H9 (cell line): Measurements from ENCODE around the gene FAT1. TPM values are rescaled to one million over a fixed set of nuclear protein-coding genes. Genes with fewer than 3 reads are reported as not detected.

Source experiments
- DNase-seq: peaks from one replicate; pipeline ENCODE4 v3.0.0-alpha.2; 2017
- H2AFZ ChIP-seq: one replicate; pipeline ENCODE4 v1.6.1; 2013; ENCODE audit warnings: mild to moderate bottlenecking, low read length, control low read depth, moderate library complexity
- H2AK5ac ChIP-seq: 2 replicates; pipeline ENCODE4 v1.6.1; 2013; ENCODE audit warnings: low read length, control low read depth, mixed read lengths; ENCODE audit not compliant: insufficient read length
- H2BK120ac ChIP-seq: one replicate; pipeline ENCODE4 v1.6.1; 2013; ENCODE audit warnings: low read depth, mild to moderate bottlenecking, low read length, control low read depth, inconsistent platforms; ENCODE audit not compliant: poor library complexity, severe bottlenecking
- H2BK12ac ChIP-seq: 2 replicates; pipeline ENCODE4 v1.6.1; 2013; ENCODE audit warnings: low read length, control low read depth, mixed read lengths, low read depth; ENCODE audit not compliant: insufficient read length
- H2BK15ac ChIP-seq: 2 replicates; pipeline ENCODE4 v1.6.1; 2013; ENCODE audit warnings: low read depth, low read length, control low read depth
- H2BK20ac ChIP-seq: one replicate; pipeline ENCODE4 v1.6.1; 2013; ENCODE audit warnings: low read depth, mild to moderate bottlenecking, low read length, control low read depth, inconsistent platforms; ENCODE audit not compliant: poor library complexity, severe bottlenecking
- H2BK5ac ChIP-seq: 2 replicates; pipeline ENCODE4 v1.6.1; 2013; ENCODE audit warnings: low read length, control low read depth, mixed read lengths; ENCODE audit not compliant: insufficient read length
- H3K14ac ChIP-seq: 2 replicates; pipeline ENCODE4 v1.6.1; 2013; ENCODE audit warnings: low read length, control low read depth; ENCODE audit not compliant: insufficient read depth
- H3K18ac ChIP-seq: 2 replicates; pipeline ENCODE4 v1.6.1; 2013; ENCODE audit warnings: low read depth, mild to moderate bottlenecking, mixed read lengths, low read length, control low read depth; ENCODE audit not compliant: insufficient read length
- H3K23ac ChIP-seq: 2 replicates; pipeline ENCODE4 v1.6.1; 2013; ENCODE audit warnings: low read length, control low read depth, mixed read lengths, low read depth; ENCODE audit not compliant: insufficient read length
- H3K23me2 ChIP-seq: 2 replicates; pipeline ENCODE4 v1.6.1; 2013; ENCODE audit warnings: low read depth, mild to moderate bottlenecking, mixed read lengths, low read length, control low read depth; ENCODE audit not compliant: insufficient read length, poor library complexity, severe bottlenecking
- H3K27ac ChIP-seq: 2 replicates; pipeline ENCODE4 v1.5.1; 2013; ENCODE audit warnings: low read length, control low read depth, mixed read lengths, low read depth; ENCODE audit not compliant: insufficient read length
- H3K27me3 ChIP-seq: 2 replicates; pipeline ENCODE4 v1.6.1; 2013; ENCODE audit warnings: low read length, control low read depth, inconsistent platforms; ENCODE audit not compliant: insufficient read depth
- H3K4ac ChIP-seq: 2 replicates; pipeline ENCODE4 v1.6.1; 2013; ENCODE audit warnings: low read depth, mild to moderate bottlenecking, control low read depth, inconsistent platforms, low read length, moderate library complexity
- H3K4me1 ChIP-seq: 2 replicates; pipeline ENCODE4 v1.6.1; 2013; ENCODE audit warnings: low read length, control low read depth, inconsistent platforms; ENCODE audit not compliant: insufficient read depth
- H3K4me2 ChIP-seq: 2 replicates; pipeline ENCODE4 v1.6.1; 2013; ENCODE audit warnings: low read length, control low read depth, mixed read lengths; ENCODE audit not compliant: insufficient read length, insufficient read depth
- H3K56ac ChIP-seq: 2 replicates; pipeline ENCODE4 v1.6.1; 2013; ENCODE audit warnings: low read depth, mild to moderate bottlenecking, mixed read lengths, low read length, control low read depth; ENCODE audit not compliant: insufficient read length
- H3K79me1 ChIP-seq: 2 replicates; pipeline ENCODE4 v1.6.1; 2013; ENCODE audit warnings: low read depth, mild to moderate bottlenecking, moderate library complexity, low read length, control low read depth, inconsistent platforms; ENCODE audit not compliant: insufficient read depth, poor library complexity, severe bottlenecking
- H3K79me2 ChIP-seq: 2 replicates; pipeline ENCODE4 v1.6.1; 2013; ENCODE audit warnings: low read length, control low read depth, inconsistent platforms; ENCODE audit not compliant: insufficient read depth
- H3K9ac ChIP-seq: 2 replicates; pipeline ENCODE4 v1.6.1; 2013; ENCODE audit warnings: low read length, control low read depth, mixed read lengths; ENCODE audit not compliant: insufficient read length; ENCODE audit errors: extremely low read depth
- H3K9me3 ChIP-seq: one replicate; pipeline ENCODE4 v1.6.1; 2013; ENCODE audit warnings: low read depth, low read length, inconsistent platforms; ENCODE audit not compliant: control insufficient read depth
- H3T11ph ChIP-seq: one replicate; pipeline ENCODE4 v1.6.1; 2013; ENCODE audit warnings: mild to moderate bottlenecking, low read length, control low read depth, inconsistent platforms
- H4K20me1 ChIP-seq: one replicate; pipeline ENCODE4 v1.6.1; 2013; ENCODE audit not compliant: control insufficient read depth, insufficient read length, insufficient read depth
- H4K5ac ChIP-seq: 2 replicates; pipeline ENCODE4 v1.6.1; 2013; ENCODE audit warnings: low read depth, mild to moderate bottlenecking, mixed read lengths, low read length, control low read depth; ENCODE audit not compliant: insufficient read length
- H4K8ac ChIP-seq: replicated peaks from 2 replicates; pipeline ENCODE4 v1.6.1; 2013; ENCODE audit warnings: low read length, control low read depth, mixed read lengths, low read depth; ENCODE audit not compliant: insufficient read length
- H4K91ac ChIP-seq: 2 replicates; pipeline ENCODE4 v1.6.1; 2013; ENCODE audit warnings: low read depth, mild to moderate bottlenecking, moderate library complexity, mixed read lengths, low read length, control low read depth; ENCODE audit not compliant: insufficient read length
- H3K27ac Mint-ChIP-seq, 3 experiments: 2 replicates in 2 of 3; 3 replicates in 1 of 3; pipeline ENCODE4 v1.8.0; 2020 to 2021; ENCODE audit warnings: mixed read lengths in 3 of 3, mild to moderate bottlenecking in 1 of 3, moderate library complexity in 1 of 3
- H3K27me3 Mint-ChIP-seq: 2 replicates; pipeline ENCODE4 v1.8.0; 2021; ENCODE audit warnings: low read depth, mild to moderate bottlenecking, moderate library complexity, mixed read lengths
- H3K36me3 Mint-ChIP-seq, 3 experiments: 2 replicates in 2 of 3; 3 replicates in 1 of 3; pipeline ENCODE4 v1.8.0; 2020 to 2021; ENCODE audit warnings: low read depth in 3 of 3, mixed read lengths in 3 of 3; ENCODE audit not compliant: insufficient read depth in 1 of 3
- H3K4me1 Mint-ChIP-seq, 2 experiments: 2 replicates each; pipeline ENCODE4 v1.8.0; 2020; ENCODE audit warnings: mixed read lengths in 2 of 2
- H3K4me3 Mint-ChIP-seq, 2 experiments: 2 replicates in 1 of 2; 3 replicates in 1 of 2; pipeline ENCODE4 v1.8.0; 2020 to 2021; ENCODE audit warnings: mild to moderate bottlenecking in 2 of 2, mixed read lengths in 2 of 2, moderate library complexity in 1 of 2
- H3K9me3 Mint-ChIP-seq, 2 experiments: 2 replicates in 1 of 2; 3 replicates in 1 of 2; pipeline ENCODE4 v1.8.0; 2020; ENCODE audit warnings: mild to moderate bottlenecking in 2 of 2, mixed read lengths in 2 of 2, moderate library complexity in 1 of 2
- WGBS: extraction: QIAGEN DNeasy Blood & Tissue Kit; methylation state at CpG from one replicate; pipeline ENCODE4 v1.1.7; 2013; ENCODE audit warnings: missing lambda C conversion rate, low lambda C conversion rate, mixed read lengths; ENCODE audit not compliant: insufficient read length; ENCODE audit errors: extremely low coverage; 5-methylcytosine and 5-hydroxymethylcytosine counted together
- total RNA-seq: library from RNA; stranded (reverse); gene quantifications from 2 replicates; pipeline ENCODE4 v1.2.1, GENCODE V29; 2021
- TF ChIP-seq, protein P1 (sequence below): fragments of 200-600 bp; sonication (generic); conservative IDR thresholded peaks from 3 replicates; pipeline ENCODE4 v1.8.0; 2021; ENCODE audit warnings: antibody characterized with exemption, mild to moderate bottlenecking

FAT1 gene
- total RNA-seq, 1 experiment from 2014 or later = 173 TPM

- Histone ChIP-seq H3K27ac (no peak overlapping the region), H4K91ac (no peak overlapping the region), H3T11ph (no peak overlapping the region), H3K14ac (no peak overlapping the region), H2BK12ac (no peak overlapping the region), H3K4ac (no peak overlapping the region), H3K9ac (no peak overlapping the region), H3K18ac (no peak overlapping the region), H3K23me2 (peaks cover 8% of the 10 kb centered on the region), H2BK15ac (no peak overlapping the region), H3K27me3 (no peaks in the 10 kb centered on the region; the same call in 1 of the 2 replicates), H3K9me3 (no peaks in the 10 kb centered on the region), H2AFZ (no peak overlapping the region), H3K79me2 (no peaks in the 10 kb centered on the region), H2AK5ac (no peak overlapping the region), H3K4me2 (no peak overlapping the region), H2BK5ac (no peak overlapping the region), H3K79me1 (no peaks in the 10 kb centered on the region), H2BK120ac (no peak overlapping the region), H2BK20ac (no peak overlapping the region), H4K20me1 (no peaks in the 10 kb centered on the region), H3K56ac (no peak overlapping the region), H4K8ac (no peak overlapping the region), H4K5ac (no peak overlapping the region), H3K4me1 (no peaks in the 10 kb centered on the region; the same call in 1 of the 2 replicates), H3K23ac (no peak overlapping the region)
- TF ChIP-seq, protein P1, sequence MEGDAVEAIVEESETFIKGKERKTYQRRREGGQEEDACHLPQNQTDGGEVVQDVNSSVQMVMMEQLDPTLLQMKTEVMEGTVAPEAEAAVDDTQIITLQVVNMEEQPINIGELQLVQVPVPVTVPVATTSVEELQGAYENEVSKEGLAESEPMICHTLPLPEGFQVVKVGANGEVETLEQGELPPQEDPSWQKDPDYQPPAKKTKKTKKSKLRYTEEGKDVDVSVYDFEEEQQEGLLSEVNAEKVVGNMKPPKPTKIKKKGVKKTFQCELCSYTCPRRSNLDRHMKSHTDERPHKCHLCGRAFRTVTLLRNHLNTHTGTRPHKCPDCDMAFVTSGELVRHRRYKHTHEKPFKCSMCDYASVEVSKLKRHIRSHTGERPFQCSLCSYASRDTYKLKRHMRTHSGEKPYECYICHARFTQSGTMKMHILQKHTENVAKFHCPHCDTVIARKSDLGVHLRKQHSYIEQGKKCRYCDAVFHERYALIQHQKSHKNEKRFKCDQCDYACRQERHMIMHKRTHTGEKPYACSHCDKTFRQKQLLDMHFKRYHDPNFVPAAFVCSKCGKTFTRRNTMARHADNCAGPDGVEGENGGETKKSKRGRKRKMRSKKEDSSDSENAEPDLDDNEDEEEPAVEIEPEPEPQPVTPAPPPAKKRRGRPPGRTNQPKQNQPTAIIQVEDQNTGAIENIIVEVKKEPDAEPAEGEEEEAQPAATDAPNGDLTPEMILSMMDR = no peak
- H3K27ac Mint-ChIP-seq = no peak overlapping the region
- peaks cover 2 to 3% of the 10 kb centered on the region in 2 experiments; a peak in 3 of 5 replicates for H3K9me3 Mint-ChIP-seq
- H3K27me3 Mint-ChIP-seq = peaks cover 13% of the 10 kb centered on the region
- H3K36me3 Mint-ChIP-seq = 0 out of 7 replicates have a peak, but pooled peaks cover 0 to 1% (median 0%) of the 10 kb centered on the region in 3 experiments
- no CpG with 5 or more reads among the region's 5 CpGs for WGBS
- H3K4me1 Mint-ChIP-seq = peaks cover 20 to 25% of the 10 kb centered on the region in 2 experiments
- no peak for DNase-seq
- no peak overlapping the region for H3K4me3 Mint-ChIP-seq
Observed at GRCh38 chr4:186730621-186731020, 7.0 kb upstream of the FAT1 start.
